ENCODE data around the gene COPZ1. TPM values are rescaled to one million over a fixed set of nuclear protein-coding genes. Genes with fewer than 3 reads are reported as not detected.

Gene COPZ1
- total and polyA plus RNA-seq, 9 of the 15 experiments (the other 6 are each of a cell fraction or from before 2014, with no cell fraction given) = 137 to 487 (median 233) TPM

DNA sequence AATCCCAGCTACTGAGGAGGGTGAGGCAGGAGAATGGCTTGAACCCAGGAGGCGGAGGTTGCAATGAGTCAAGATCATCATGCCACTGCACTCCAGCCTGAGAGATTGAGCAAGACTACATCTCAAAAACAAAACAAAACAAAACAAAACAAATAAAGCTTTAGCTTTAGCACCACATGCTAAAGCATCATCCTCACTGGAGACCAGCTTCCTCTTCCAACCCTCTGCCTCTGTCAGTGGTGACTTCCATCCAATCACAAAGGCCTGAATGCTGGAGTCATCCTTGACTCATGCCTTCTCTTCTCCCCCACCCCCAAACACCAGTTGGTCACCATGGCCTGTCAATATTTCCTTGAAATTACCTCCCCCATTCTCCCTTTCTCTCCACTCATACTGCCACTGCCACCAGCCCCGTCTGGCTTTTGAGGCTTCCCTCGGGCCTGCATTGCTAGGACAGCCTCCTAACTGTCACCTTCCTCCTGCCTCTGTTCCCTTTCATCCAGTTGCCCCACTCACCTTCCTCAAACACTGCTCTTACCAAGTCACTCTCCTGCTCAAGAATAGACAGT, 58.2 kb downstream of the COPZ1 start:
- FAIRE-seq = peak; percentile 89
- intact Hi-C loops (cut with micrococcal nuclease) = no loop called here
- POLR2A ChIA-PET = interaction anchor here (0.6 to 0.8 kb wide), 3 partner anchors 19 to 48 kb away, joined by 3 to 5 read pairs (median 3); no protein-coding TSS in a partner anchor
- TF ChIP-seq DPF2 (IDR thresholded peaks at IDR 0.05) = 0 out of 2 replicates have a peak, but pooled peaks have one; percentile 24
- peak; percentile 23 to 25; a peak in 1 of 4 replicates for TF ChIP-seq FOXK2 (conservative IDR thresholded peaks at IDR 0.05 in 1 of 2, IDR thresholded peaks at IDR 0.05 in 1 of 2; ENCODE audit: low read depth in 2 of 2)
- TF ChIP-seq GATAD2A (IDR thresholded peaks at IDR 0.05) = 0 out of 2 replicates have a peak, but pooled peaks have one; percentile 7
- TF ChIP-seq POLR2A (conservative IDR thresholded peaks at IDR 0.05) = 0 out of 2 replicates have a peak, but pooled peaks have one; percentile 25
- TF ChIP-seq KAT7 (CRISPR knock-in tag; IDR thresholded peaks at IDR 0.05; ENCODE audit: borderline replicate concordance) = no peak
- TF ChIP-seq CTBP1 (IDR thresholded peaks at IDR 0.05; ENCODE audit: borderline replicate concordance) = 0 out of 2 replicates have a peak, but pooled peaks have one; percentile 39
- peak; percentile 31 for TF ChIP-seq NFYB (IDR thresholded peaks at IDR 0.05; ENCODE audit: extremely low read depth, insufficient read length)
- peak; percentile 68; the same call in 1 of the 2 replicates for TF ChIP-seq JUND (IDR thresholded peaks at IDR 0.05; ENCODE audit: borderline replicate concordance, low read depth, low read length)
- peak; percentile 69; the same call in 1 of the 3 replicates for TF ChIP-seq JUND (tag; IDR thresholded peaks at IDR 0.05; ENCODE audit: borderline replicate concordance, low read depth, low read length)
- TF ChIP-seq JUN (IDR thresholded peaks at IDR 0.05; ENCODE audit: borderline replicate concordance, low read depth, low read length) = 0 out of 2 replicates have a peak, but pooled peaks have one; percentile 9
- TF ChIP-seq JUN (CRISPR knock-in tag; IDR thresholded peaks at IDR 0.05; ENCODE audit: borderline replicate concordance) = no peak
- peak; percentile 44; the same call in 1 of the 2 replicates for TF ChIP-seq ARID1B (IDR thresholded peaks at IDR 0.05)
- TF ChIP-seq FOSL1 (tag; conservative IDR thresholded peaks at IDR 0.05) = peak; percentile 90
- no peak for TF ChIP-seq ZNF134 (CRISPR knock-in tag; conservative IDR thresholded peaks at IDR 0.05)
- TF ChIP-seq ARID4B (CRISPR knock-in tag; IDR thresholded peaks at IDR 0.05) = peak; percentile 58
- TF ChIP-seq ARNT (IDR thresholded peaks at IDR 0.05) = no peak
- peak; percentile 78; the same call in 1 of the 2 replicates for TF ChIP-seq EHMT2 (IDR thresholded peaks at IDR 0.05)
- TF ChIP-seq MNT (conservative IDR thresholded peaks at IDR 0.05) = peak in 1 of 2 experiments; percentile 48; a peak in 2 of 4 replicates

More for the DNA sequence above, 58.2 kb downstream of the COPZ1 start:
- peak; percentile 55 to 79 (median 64) for DNase-seq (ENCODE audit: extremely low read depth in 1 of 4, low spot score in 3 of 4)
- H2AFZ ChIP-seq (ENCODE audit: low read depth, low read length) = no peak overlapping the region
- CTCF ChIA-PET (ENCODE audit: low intra/inter-chr PET ratio) = no interaction called here
- WGBS (ENCODE audit: insufficient coverage, low coverage, missing lambda C conversion rate) = 47% methylated on average over 3 of the region's 3 CpGs
- peak overlapping the region in 1 of 2 experiments; percentile 65; a peak in 1 of 4 replicates for H3K9ac ChIP-seq (ENCODE audit: insufficient read depth in 1 of 2, low read depth in 2 of 2, low read length in 2 of 2)
- peaks cover 10% of the 10 kb centered on the region for H4K20me1 ChIP-seq (replicated peaks; ENCODE audit: control insufficient read depth, insufficient read depth, low read length)
- no peak overlapping the region; the same call in 1 of the 2 replicates for H3K4me2 ChIP-seq (ENCODE audit: insufficient read depth, low read length)
- peak overlapping the region; percentile 53; the same call in 2 of the 3 replicates for H3K27ac ChIP-seq (ENCODE audit: extremely low read depth, low read depth, low read length)
- H3K9me1 ChIP-seq (ENCODE audit: control insufficient read depth, insufficient read depth, low read length) = peaks cover 2% of the 10 kb centered on the region
- peaks cover 75% of the 10 kb centered on the region for H3K36me3 ChIP-seq (ENCODE audit: control insufficient read depth, insufficient read depth, low read length)
- in situ Hi-C loops (cut with MboI) = no loop called here
- H3K27me3 ChIP-seq (ENCODE audit: control insufficient read depth in 2 of 2, insufficient read depth in 2 of 2, low read length in 2 of 2) = no peaks in the 10 kb centered on the region
- H3K9me3 ChIP-seq (replicated peaks; ENCODE audit: control insufficient read depth, insufficient read depth, low read depth, low read length) = no peaks in the 10 kb centered on the region
- 0 out of 3 replicates have a peak, but pooled peaks have one; percentile 6 for ATAC-seq
- BruUV-seq (replicated peaks) = no TSS peak
- H3K4me1 ChIP-seq (replicated peaks in 1 of 2; ENCODE audit: control insufficient read depth in 2 of 2, insufficient read depth in 2 of 2, low read length in 2 of 2) = peaks cover 58 to 63% of the 10 kb centered on the region in 2 experiments
- peaks cover 71% of the 10 kb centered on the region for H3K79me2 ChIP-seq (ENCODE audit: control insufficient read depth, insufficient read depth, low read length)
- H3K4me3 ChIP-seq = no peak overlapping the region
